IMR-90 (cell line): ENCODE data around the gene MAG.

Experiments
- CEBPB ChIP-seq: IDR thresholded peaks from 2 replicates; pipeline ENCODE4 v1.6.1; 2012; ENCODE audit warnings: low read depth, low read length, improper control_type of control experiment
- CTCF ChIP-seq: conservative IDR thresholded peaks from 2 replicates; pipeline ENCODE4 v1.5.1; 2012; ENCODE audit warnings: mild to moderate bottlenecking, low read depth, low read length, improper control_type of control experiment
- MAZ ChIP-seq: IDR thresholded peaks from 2 replicates; pipeline ENCODE4 v1.6.1; 2012; ENCODE audit warnings: low read depth, mild to moderate bottlenecking, low read length, improper control_type of control experiment, moderate library complexity, borderline replicate concordance
- MXI1 ChIP-seq: IDR thresholded peaks from 2 replicates; pipeline ENCODE4 v1.6.1; 2012; ENCODE audit warnings: low read depth, mild to moderate bottlenecking, low read length, moderate library complexity, borderline replicate concordance
- POLR2A ChIP-seq: IDR thresholded peaks from 2 replicates; pipeline ENCODE4 v1.6.1; 2012; ENCODE audit warnings: mild to moderate bottlenecking, low read depth, low read length
- RCOR1 ChIP-seq: IDR thresholded peaks from 2 replicates; pipeline ENCODE4 v1.6.1; 2012; ENCODE audit warnings: mild to moderate bottlenecking, low read length, improper control_type of control experiment; ENCODE audit not compliant: insufficient replicate concordance
- RFX5 ChIP-seq: IDR thresholded peaks from 2 replicates; pipeline ENCODE4 v1.8.0; 2012; ENCODE audit warnings: low read depth, mild to moderate bottlenecking, low read length, moderate library complexity
- SMC3 ChIP-seq: fragments of 150-350 bp; IDR thresholded peaks from 2 replicates; pipeline ENCODE4 v1.6.1; 2016; ENCODE audit warnings: low read depth, mild to moderate bottlenecking, antibody characterized with exemption, low read length, moderate library complexity
- USF2 ChIP-seq: fragments of 150-350 bp; IDR thresholded peaks from 2 replicates; pipeline ENCODE4 v1.6.1; 2017; ENCODE audit warnings: mild to moderate bottlenecking, antibody characterized with exemption, low read length, low read depth

- TF ChIP-seq CTCF: no peak
- no peak for TF ChIP-seq RCOR1
- TF ChIP-seq MAZ: no peak
- TF ChIP-seq POLR2A: no peak
- TF ChIP-seq USF2: no peak
- no peak for TF ChIP-seq RFX5
- no peak for TF ChIP-seq MXI1
- no peak for TF ChIP-seq SMC3
- no peak for TF ChIP-seq CEBPB
Measured at GRCh38 chr19:35276706-35277281, 15.2 kb upstream of the MAG start.
